Activated CD4-positive, alpha-beta T cell treated with anti-CD3 and anti-CD28 coated beads for 24 hours (primary cell): ENCODE data around the gene GP9.
"Not testable (repeated sequence)": the region's sequence is repeated elsewhere in the genome, so short reads cannot be mapped to it uniquely, and the experiment has no call there.

Source experiments
- DNase-seq, 2 donors: peaks; one replicate each; pipeline ENCODE4 v3.0.0-alpha.2; 2020; ENCODE audit warnings: low read depth in 2 of 2

The GP9 gene

GRCh38 chr3:129070086-129070885, 9.7 kb downstream of the GP9 start:
- DNase-seq = no peak

- DNase-seq = no peak
Measured at GRCh38 chr3:129077222-129077621, 16.6 kb downstream of the GP9 start.

GRCh38 chr3:129078510-129078909, 17.9 kb downstream of the GP9 start:
- no peak for DNase-seq

- DNase-seq = no peak
Measured at GRCh38 chr3:129081503-129081902, 20.9 kb downstream of the GP9 start.

- no peak for DNase-seq
Measured at GRCh38 chr3:129082026-129082425, 21.4 kb downstream of the GP9 start.

- DNase-seq = no peak
Measured at GRCh38 chr3:129084501-129084900, 23.9 kb downstream of the GP9 start.

- no peak for DNase-seq
Measured at GRCh38 chr3:129085165-129085715, 24.7 kb downstream of the GP9 start.

GRCh38 chr3:129085818-129086217, 25.2 kb downstream of the GP9 start:
- DNase-seq = no peak

GRCh38 chr3:129087138-129087702, 26.6 kb downstream of the GP9 start:
- no peak for DNase-seq

- not testable (repeated sequence) for DNase-seq
Measured at GRCh38 chr3:129087904-129088303, 27.3 kb downstream of the GP9 start.

GRCh38 chr3:129088312-129088711, 27.7 kb downstream of the GP9 start:
- not testable (repeated sequence) for DNase-seq

GRCh38 chr3:129095285-129095684, 34.7 kb downstream of the GP9 start:
- no peak for DNase-seq

GRCh38 chr3:129100274-129100673, 39.7 kb downstream of the GP9 start:
- DNase-seq = no peak

- DNase-seq = no peak
Measured at GRCh38 chr3:129101370-129102138, 41.0 kb downstream of the GP9 start.

GRCh38 chr3:129103296-129103695, 42.7 kb downstream of the GP9 start:
- no peak for DNase-seq

- DNase-seq = no peak
Measured at GRCh38 chr3:129104051-129104450, 43.5 kb downstream of the GP9 start.

GRCh38 chr3:129104498-129105079, 44.0 kb downstream of the GP9 start:
- no peak for DNase-seq

GRCh38 chr3:129105862-129106261, 45.3 kb downstream of the GP9 start:
- no peak for DNase-seq

- no peak for DNase-seq
Measured at GRCh38 chr3:129106320-129106719, 45.7 kb downstream of the GP9 start.

- DNase-seq = no peak
Measured at GRCh38 chr3:129106866-129107565, 46.4 kb downstream of the GP9 start.

GRCh38 chr3:129107793-129108192, 47.2 kb downstream of the GP9 start:
- DNase-seq = no peak
